HepG2 (cell line): Measurements from ENCODE around the gene TEAD1. TPM values are rescaled to one million over a fixed set of nuclear protein-coding genes. Genes with fewer than 3 reads are reported as not detected.

Experiments
- ATF6 ChIP-seq: sonication (generic); formaldehyde crosslinking; conservative IDR thresholded peaks from 2 replicates; pipeline ENCODE4 v1.4.0; 2020; ENCODE audit warnings: missing genetic modification reagents
- BATF2 ChIP-seq: sonication (generic); formaldehyde crosslinking; IDR thresholded peaks from 2 replicates; pipeline ENCODE4 v1.8.0; 2022; ENCODE audit warnings: mild to moderate bottlenecking, missing genetic modification reagents, moderate library complexity
- CCAR2 ChIP-seq: fragments of 200-400 bp; formaldehyde crosslinking; optimal IDR thresholded peaks from 2 replicates; pipeline ENCODE3; 2018; ENCODE audit warnings: low read depth, mild to moderate bottlenecking, low read length, moderate library complexity
- DR1 ChIP-seq: sonication (generic); formaldehyde crosslinking; IDR thresholded peaks from 2 replicates; pipeline ENCODE4 v1.8.0; 2021; ENCODE audit warnings: mild to moderate bottlenecking, missing genetic modification reagents, inconsistent platforms
- DZIP1 ChIP-seq: sonication (generic); formaldehyde crosslinking; IDR thresholded peaks from 2 replicates; pipeline ENCODE4 v1.5.0; 2020; ENCODE audit warnings: mild to moderate bottlenecking, missing genetic modification reagents
- NFATC3 ChIP-seq: sonication (generic); formaldehyde crosslinking; IDR thresholded peaks from 2 replicates; pipeline ENCODE4 v1.5.1; 2020; ENCODE audit warnings: mild to moderate bottlenecking, missing genetic modification reagents
- NFKB2 ChIP-seq: sonication (generic); formaldehyde crosslinking; IDR thresholded peaks from 2 replicates; pipeline ENCODE4 v1.4.0; 2020; ENCODE audit warnings: missing genetic modification reagents, borderline replicate concordance
- SIX4 ChIP-seq: sonication (generic); formaldehyde crosslinking; IDR thresholded peaks from 2 replicates; pipeline ENCODE4 v1.4.0; 2020; ENCODE audit warnings: missing genetic modification reagents
- SKIL ChIP-seq: sonication (generic); formaldehyde crosslinking; IDR thresholded peaks from 2 replicates; pipeline ENCODE4 v1.8.0; 2022; ENCODE audit warnings: missing genetic modification reagents, mild to moderate bottlenecking, moderate library complexity, borderline replicate concordance
- TEF ChIP-seq: sonication (generic); formaldehyde crosslinking; IDR thresholded peaks from 2 replicates; pipeline ENCODE4 v1.5.0; 2020; ENCODE audit warnings: missing genetic modification reagents
- ZMAT3 ChIP-seq: sonication (generic); formaldehyde crosslinking; conservative IDR thresholded peaks from 2 replicates; pipeline ENCODE4 v1.7.0; 2021; ENCODE audit warnings: missing genetic modification reagents
- ZNF598 ChIP-seq: sonication (generic); formaldehyde crosslinking; IDR thresholded peaks from 2 replicates; pipeline ENCODE4 v1.5.1; 2020; ENCODE audit warnings: mild to moderate bottlenecking, missing genetic modification reagents, borderline replicate concordance
- polyA plus RNA-seq, 8 experiments: library from polyadenylated mRNA; depleted of rRNA in 3 of 8; stranded (reverse) in 7 of 8; unstranded in 1 of 8; fragments of >200 nt; fragmentation: Illumina TruSeq in 4 of 8; extraction: Trizol in 4 of 8; gene quantifications; 2 replicates each; pipeline versions ENCODE4 v1.2.1 to v1.2.3, GENCODE V29; 2011 to 2016; ENCODE audit warnings: low read depth in 4 of 8, missing spikeins in 1 of 8, mixed read lengths in 1 of 8; ENCODE audit not compliant: insufficient read depth in 1 of 8
- total RNA-seq, 5 experiments: library from RNA; depleted of rRNA; stranded (reverse); fragments of >200 nt; fragmentation: Illumina TruSeq; extraction: Trizol; gene quantifications; 2 replicates each; pipeline ENCODE4 v1.2.3, GENCODE V29; 2016; ENCODE audit warnings: low read depth in 1 of 5
- TF ChIP-seq, protein P1 (sequence below): sonication (generic); formaldehyde crosslinking; IDR thresholded peaks from 2 replicates; pipeline ENCODE4 v1.8.1; 2023; ENCODE audit warnings: mild to moderate bottlenecking, moderate library complexity, missing genetic modification reagents
- TF ChIP-seq, protein P2 (sequence below): IDR thresholded peaks from 2 replicates; pipeline ENCODE4 v1.6.1; 2016; ENCODE audit warnings: mild to moderate bottlenecking, missing biosample characterization, missing genetic modification reagents
- TF ChIP-seq, protein P3 (sequence below), 2 experiments: sonication (generic) in 1 of 2; formaldehyde crosslinking in 1 of 2; IDR thresholded peaks; 2 replicates each; pipeline versions ENCODE4 v1.5.1 to v1.6.1; 2011 to 2020; ENCODE audit warnings: borderline replicate concordance in 1 of 2, low read depth in 1 of 2, low read length in 1 of 2, mild to moderate bottlenecking in 1 of 2, missing genetic modification reagents in 1 of 2, moderate library complexity in 1 of 2

TEAD1 gene
- total and polyA plus RNA-seq, 2 of the 13 experiments (the other 11 are each of a cell fraction or from before 2014, with no cell fraction given) = 20.1 to 30.5 TPM

- no peak for TF ChIP-seq DZIP1 (CRISPR knock-in tag)
- no peak for TF ChIP-seq ATF6 (CRISPR knock-in tag)
- TF ChIP-seq, protein P1, sequence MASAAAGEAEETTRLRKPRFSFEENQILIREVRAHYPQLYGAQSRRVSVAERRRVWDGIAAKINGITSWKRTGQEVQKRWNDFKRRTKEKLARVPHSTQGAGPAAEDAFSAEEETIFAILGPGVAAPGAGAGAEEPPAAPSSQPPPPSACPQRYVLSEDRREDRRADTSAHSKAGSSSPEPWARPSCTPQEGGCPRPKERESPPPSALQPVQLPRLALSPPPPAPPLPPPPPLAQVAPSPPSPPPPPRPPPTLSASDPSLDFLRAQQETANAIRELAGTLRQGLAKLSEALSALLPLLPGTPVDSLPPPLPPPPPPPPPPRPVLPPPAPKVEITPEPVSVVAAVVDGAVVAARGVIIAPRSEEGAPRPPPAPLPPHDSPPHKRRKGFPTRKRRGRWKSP (CRISPR knock-in tag) = no peak
- TF ChIP-seq, protein P2, sequence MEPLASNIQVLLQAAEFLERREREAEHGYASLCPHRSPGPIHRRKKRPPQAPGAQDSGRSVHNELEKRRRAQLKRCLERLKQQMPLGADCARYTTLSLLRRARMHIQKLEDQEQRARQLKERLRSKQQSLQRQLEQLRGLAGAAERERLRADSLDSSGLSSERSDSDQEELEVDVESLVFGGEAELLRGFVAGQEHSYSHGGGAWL = peak; percentile 59
- TF ChIP-seq NFATC3 = 0 out of 2 replicates have a peak, but pooled peaks have one; percentile 57
- peak; percentile 77; the same call in 1 of the 2 replicates for TF ChIP-seq SKIL (CRISPR knock-in tag)
- TF ChIP-seq, protein P3, sequence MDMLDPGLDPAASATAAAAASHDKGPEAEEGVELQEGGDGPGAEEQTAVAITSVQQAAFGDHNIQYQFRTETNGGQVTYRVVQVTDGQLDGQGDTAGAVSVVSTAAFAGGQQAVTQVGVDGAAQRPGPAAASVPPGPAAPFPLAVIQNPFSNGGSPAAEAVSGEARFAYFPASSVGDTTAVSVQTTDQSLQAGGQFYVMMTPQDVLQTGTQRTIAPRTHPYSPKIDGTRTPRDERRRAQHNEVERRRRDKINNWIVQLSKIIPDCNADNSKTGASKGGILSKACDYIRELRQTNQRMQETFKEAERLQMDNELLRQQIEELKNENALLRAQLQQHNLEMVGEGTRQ (IDR thresholded peaks at IDR 0.05; ENCODE audit: low read depth, low read length) = no peak
- TF ChIP-seq, protein P3 (CRISPR knock-in tag; IDR thresholded peaks at IDR 0.05; ENCODE audit: borderline replicate concordance) = no peak
- TF ChIP-seq BATF2 (CRISPR knock-in tag) = no peak
- TF ChIP-seq ZMAT3 (CRISPR knock-in tag) = peak; percentile 67; the same call in 1 of the 2 replicates
- TF ChIP-seq DR1 = no peak
- TF ChIP-seq CCAR2 = no peak
- peak; percentile 83; the same call in 1 of the 2 replicates for TF ChIP-seq ZNF598 (CRISPR knock-in tag)
- TF ChIP-seq TEF = no peak
- TF ChIP-seq SIX4 (CRISPR knock-in tag) = peak; percentile 86
- TF ChIP-seq NFKB2 (CRISPR knock-in tag) = peak; percentile 63; the same call in 1 of the 2 replicates
These were observed 128.3 kb downstream of the TEAD1 start (continued) for GRCh38 chr11:12802418-12803085.
